SK-N-MC (cell line): ENCODE results near the gene ZBTB20.

Experiments
- DNase-seq: peaks from one replicate; pipeline ENCODE4 v3.0.0-alpha.2; 2011; ENCODE audit warnings: low read depth, low spot score
- H3K27ac ChIP-seq: fragments of 200-600 bp; sonication (generic); 2 replicates; pipeline ENCODE4 v1.5.1; 2016; ENCODE audit warnings: mixed run types
- H3K36me3 ChIP-seq: fragments of 200-600 bp; sonication (generic); 2 replicates; pipeline ENCODE4 v1.6.1; 2017; ENCODE audit warnings: antibody characterized with exemption, low read length, mixed read lengths; ENCODE audit not compliant: insufficient read depth
- H3K4me3 ChIP-seq: fragments of 200-600 bp; sonication (generic); 2 replicates; pipeline ENCODE4 v1.5.1; 2016
- H3K9ac ChIP-seq: fragments of 200-600 bp; sonication (generic); 2 replicates; pipeline ENCODE4 v1.8.0; 2017; ENCODE audit warnings: mixed run types, mixed read lengths; ENCODE audit not compliant: insufficient read length
- H3K9me3 ChIP-seq: fragments of 200-600 bp; sonication (generic); 2 replicates; pipeline ENCODE4 v1.6.1; 2017; ENCODE audit warnings: low read depth, mild to moderate bottlenecking, antibody characterized with exemption, low read length, moderate library complexity, mixed read lengths
- EZH2 ChIP-seq: fragments of 200-600 bp; sonication (generic); IDR thresholded peaks from one replicate; pipeline ENCODE4 v1.6.1; 2017; ENCODE audit warnings: antibody characterized with exemption
- FOXP2 ChIP-seq: optimal IDR thresholded peaks from 2 replicates; pipeline ENCODE3; 2011; ENCODE audit warnings: mild to moderate bottlenecking, moderate library complexity; ENCODE audit not compliant: insufficient read depth; ENCODE audit errors: extremely low read length, control extremely low read depth
- POLR2AphosphoS5 ChIP-seq: IDR thresholded peaks from 2 replicates; pipeline ENCODE4 v1.6.1; 2012; ENCODE audit warnings: mild to moderate bottlenecking, low read depth, low read length, borderline replicate concordance

The ZBTB20 gene

DNA sequence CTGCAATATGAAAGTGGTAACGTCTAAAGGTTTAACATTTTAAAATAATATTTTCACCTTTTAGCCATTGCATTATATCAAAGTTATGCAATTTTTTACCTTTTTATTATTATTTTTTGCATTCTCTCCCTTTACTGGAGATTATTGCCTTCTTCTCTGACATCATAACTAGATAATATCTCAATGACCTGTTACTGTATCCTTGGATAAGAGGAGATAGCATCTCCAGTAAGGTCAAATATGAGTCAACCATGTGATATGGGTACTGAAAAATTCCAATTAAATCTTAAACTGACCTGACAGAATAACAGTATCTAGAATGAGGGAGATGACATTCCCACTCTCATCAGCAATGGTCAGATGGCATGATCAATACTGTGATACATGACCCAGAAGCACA, 108.3 kb downstream of the ZBTB20 start:
- Histone ChIP-seq H3K9ac (no peak overlapping the region), H3K36me3 (no peaks in the 10 kb centered on the region), H3K27ac (no peak overlapping the region), H3K9me3 (no peaks in the 10 kb centered on the region; the same call in 1 of the 2 replicates), H3K4me3 (no peak overlapping the region)
- no peak for TF ChIP-seq EZH2
- no peak for TF ChIP-seq FOXP2
- DNase-seq = no peak

- no peak overlapping the region for H3K4me3 ChIP-seq
- no peaks in the 10 kb centered on the region for H3K9me3 ChIP-seq
- no peak for TF ChIP-seq FOXP2
- no peaks in the 10 kb centered on the region for H3K36me3 ChIP-seq
- no peak overlapping the region for H3K27ac ChIP-seq
- DNase-seq = no peak
- H3K9ac ChIP-seq = no peak overlapping the region
Measured at GRCh38 chr3:115022835-115023398, 124.2 kb downstream of the ZBTB20 start.

DNA sequence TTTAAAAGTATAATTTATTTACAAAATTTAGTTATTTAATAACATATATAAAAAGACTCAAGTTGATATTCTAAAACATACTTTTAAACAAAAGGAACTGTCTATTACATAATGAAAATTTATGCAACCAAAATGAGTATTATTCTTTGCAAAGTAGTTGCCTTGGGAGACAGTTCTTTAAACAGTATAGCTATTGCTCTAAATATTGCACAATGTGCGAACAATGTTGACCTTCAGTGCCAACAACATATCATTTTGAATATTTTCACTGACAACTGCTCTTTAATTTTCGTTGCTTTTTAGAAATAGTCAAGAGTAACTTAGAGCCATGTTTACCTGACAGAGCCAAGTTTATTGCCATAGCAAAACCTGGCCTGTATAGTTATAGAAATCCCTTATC, 124.9 kb downstream of the ZBTB20 start:
- no peak for DNase-seq
- Histone ChIP-seq H3K36me3 (no peaks in the 10 kb centered on the region), H3K27ac (no peak overlapping the region), H3K4me3 (no peak overlapping the region), H3K9ac (no peak overlapping the region), H3K9me3 (no peaks in the 10 kb centered on the region)
- TF ChIP-seq POLR2AphosphoS5 (no peak), FOXP2 (no peak), EZH2 (no peak)

GRCh38 chr3:115021061-115021460, 126.0 kb downstream of the ZBTB20 start:
- DNase-seq = no peak
- Histone ChIP-seq H3K4me3 (no peak overlapping the region), H3K9ac (no peak overlapping the region), H3K36me3 (no peaks in the 10 kb centered on the region), H3K9me3 (no peaks in the 10 kb centered on the region), H3K27ac (no peak overlapping the region)
- TF ChIP-seq EZH2 (no peak), POLR2AphosphoS5 (no peak), FOXP2 (no peak)

- Histone ChIP-seq H3K4me3 (no peak overlapping the region), H3K9ac (no peak overlapping the region), H3K9me3 (no peaks in the 10 kb centered on the region), H3K36me3 (no peaks in the 10 kb centered on the region), H3K27ac (no peak overlapping the region)
- DNase-seq = no peak
- TF ChIP-seq FOXP2 (no peak), EZH2 (no peak), POLR2AphosphoS5 (no peak)
Measured at GRCh38 chr3:115019900-115020299, 127.2 kb downstream of the ZBTB20 start.

DNA sequence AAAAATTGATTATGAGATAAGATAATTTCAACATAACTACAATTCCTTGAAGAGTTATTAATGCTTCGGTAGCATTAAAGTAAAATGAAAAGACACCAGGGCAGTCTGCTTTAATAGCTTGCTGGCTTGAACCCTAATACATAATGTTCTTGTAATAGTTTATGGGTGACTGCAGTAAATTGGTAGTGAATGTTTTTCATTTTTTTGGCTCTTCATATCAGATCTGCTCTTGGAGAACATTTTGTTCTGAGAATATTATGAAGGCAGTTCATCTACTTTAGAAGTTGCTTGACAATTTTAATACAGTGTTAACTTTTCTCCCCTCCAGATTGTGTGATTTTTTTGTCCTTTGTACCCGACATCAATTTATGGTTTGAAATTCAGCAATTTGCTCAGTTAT, 128.4 kb downstream of the ZBTB20 start:
- H3K36me3 ChIP-seq = no peaks in the 10 kb centered on the region
- TF ChIP-seq POLR2AphosphoS5 = no peak
- no peak for TF ChIP-seq EZH2
- no peak for TF ChIP-seq FOXP2
- H3K9ac ChIP-seq = no peak overlapping the region
- H3K9me3 ChIP-seq = no peaks in the 10 kb centered on the region
- H3K27ac ChIP-seq = no peak overlapping the region
- no peak for DNase-seq
- no peak overlapping the region for H3K4me3 ChIP-seq

GRCh38 chr3:115007966-115008365, 139.1 kb downstream of the ZBTB20 start:
- Histone ChIP-seq H3K36me3 (no peaks in the 10 kb centered on the region), H3K4me3 (no peak overlapping the region), H3K9ac (no peak overlapping the region), H3K27ac (no peak overlapping the region), H3K9me3 (no peaks in the 10 kb centered on the region)
- no peak for DNase-seq
- TF ChIP-seq POLR2AphosphoS5 (no peak), EZH2 (no peak), FOXP2 (no peak)

GRCh38 chr3:115004201-115005140, 142.6 kb downstream of the ZBTB20 start:
- H3K9ac ChIP-seq = no peak overlapping the region
- H3K4me3 ChIP-seq = no peak overlapping the region
- TF ChIP-seq FOXP2 (no peak), POLR2AphosphoS5 (no peak), EZH2 (no peak)

GRCh38 chr3:114998971-114999579, 148.0 kb downstream of the ZBTB20 start:
- no peak overlapping the region for H3K27ac ChIP-seq
- no peak overlapping the region for H3K9ac ChIP-seq
- no peaks in the 10 kb centered on the region for H3K9me3 ChIP-seq
- no peak for TF ChIP-seq FOXP2
- no peak for TF ChIP-seq EZH2
- TF ChIP-seq POLR2AphosphoS5 = no peak
- no peak overlapping the region for H3K4me3 ChIP-seq
- no peaks in the 10 kb centered on the region for H3K36me3 ChIP-seq
- no peak for DNase-seq

More at GRCh38 chr3:115004201-115005140, 142.6 kb downstream of the ZBTB20 start:
- no peak for DNase-seq
- Histone ChIP-seq H3K9me3 (no peaks in the 10 kb centered on the region), H3K36me3 (no peaks in the 10 kb centered on the region), H3K27ac (no peak overlapping the region)
